GM12891 (cell line): ENCODE results near the gene LTBP1.

Source experiments
- PAX5 ChIP-seq: IDR thresholded peaks from 2 replicates; pipeline ENCODE4 v1.6.1; 2011; ENCODE audit warnings: low read length, moderate library complexity, mild to moderate bottlenecking; ENCODE audit not compliant: insufficient read depth, severe bottlenecking
- POLR2A ChIP-seq: IDR thresholded peaks from 2 replicates; pipeline ENCODE4 v1.6.1; 2011; ENCODE audit warnings: low read depth, low read length, control low read depth
- POLR2AphosphoS5 ChIP-seq: IDR thresholded peaks from 2 replicates; pipeline ENCODE4 v1.6.1; 2011; ENCODE audit warnings: low read depth, low read length, control low read depth
- POU2F2 ChIP-seq: IDR thresholded peaks from 2 replicates; pipeline ENCODE4 v1.6.1; 2011; ENCODE audit warnings: low read depth, mild to moderate bottlenecking, control low read depth, low read length, moderate library complexity
- SPI1 ChIP-seq: IDR thresholded peaks from 2 replicates; pipeline ENCODE4 v1.6.1; 2011; ENCODE audit warnings: low read depth, low read length, control low read depth
- TAF1 ChIP-seq: IDR thresholded peaks from 2 replicates; pipeline ENCODE4 v1.6.1; 2011; ENCODE audit warnings: low read depth, low read length, control low read depth

DNA sequence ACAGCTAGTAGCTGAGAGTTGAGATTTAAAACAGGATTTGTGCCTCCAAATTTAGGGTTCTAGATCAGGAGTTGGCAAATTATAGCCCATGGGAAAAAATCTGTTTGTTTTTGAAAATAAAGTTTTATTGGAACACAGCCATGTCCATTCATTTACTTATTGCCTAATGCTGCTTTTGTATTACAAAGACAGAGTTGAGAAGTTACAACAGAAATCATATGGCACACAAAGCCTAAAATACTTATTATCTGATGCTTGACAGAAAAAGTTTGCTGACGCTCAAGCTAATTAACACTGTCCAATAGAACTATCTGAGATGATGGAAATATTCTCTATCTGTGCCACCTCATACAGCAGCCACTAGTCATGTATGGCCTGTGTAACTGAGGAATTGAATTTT, 300.6 kb downstream of the LTBP1 start:
- TF ChIP-seq POLR2A: no peak
- no peak for TF ChIP-seq POLR2AphosphoS5
- TF ChIP-seq TAF1: no peak
- no peak for TF ChIP-seq PAX5
- no peak for TF ChIP-seq SPI1
- no peak for TF ChIP-seq POU2F2
